ENCODE measurements around the gene CACNG3. TPM values are rescaled to one million over a fixed set of nuclear protein-coding genes. Genes with fewer than 3 reads are reported as not detected.

CACNG3 gene
- total RNA-seq, 1 donor: not detected

DNA sequence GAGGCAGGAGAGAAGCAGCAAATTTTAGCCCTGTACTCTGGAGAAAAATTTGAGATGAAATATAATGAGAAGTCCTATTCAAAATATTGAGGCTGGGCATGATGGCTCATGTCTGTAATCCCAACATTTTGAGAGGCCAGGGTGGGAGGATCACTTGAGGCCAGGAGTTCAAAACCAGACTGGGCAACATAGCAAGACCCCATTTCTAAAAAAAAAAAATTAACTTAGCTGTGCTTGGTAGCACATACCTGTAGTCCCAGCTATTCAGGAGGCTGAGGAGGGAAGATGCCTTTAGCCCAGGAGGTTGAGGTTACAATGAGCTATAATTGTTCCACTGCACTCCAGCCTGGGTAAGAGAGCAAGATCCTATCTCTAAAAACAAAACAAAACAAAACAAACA is 103.4 kb downstream of the CACNG3 start:
- H3K9me3 ChIP-seq (ENCODE audit: low read depth, low read length): no peaks in the 10 kb centered on the region
- TF ChIP-seq, protein P1, sequence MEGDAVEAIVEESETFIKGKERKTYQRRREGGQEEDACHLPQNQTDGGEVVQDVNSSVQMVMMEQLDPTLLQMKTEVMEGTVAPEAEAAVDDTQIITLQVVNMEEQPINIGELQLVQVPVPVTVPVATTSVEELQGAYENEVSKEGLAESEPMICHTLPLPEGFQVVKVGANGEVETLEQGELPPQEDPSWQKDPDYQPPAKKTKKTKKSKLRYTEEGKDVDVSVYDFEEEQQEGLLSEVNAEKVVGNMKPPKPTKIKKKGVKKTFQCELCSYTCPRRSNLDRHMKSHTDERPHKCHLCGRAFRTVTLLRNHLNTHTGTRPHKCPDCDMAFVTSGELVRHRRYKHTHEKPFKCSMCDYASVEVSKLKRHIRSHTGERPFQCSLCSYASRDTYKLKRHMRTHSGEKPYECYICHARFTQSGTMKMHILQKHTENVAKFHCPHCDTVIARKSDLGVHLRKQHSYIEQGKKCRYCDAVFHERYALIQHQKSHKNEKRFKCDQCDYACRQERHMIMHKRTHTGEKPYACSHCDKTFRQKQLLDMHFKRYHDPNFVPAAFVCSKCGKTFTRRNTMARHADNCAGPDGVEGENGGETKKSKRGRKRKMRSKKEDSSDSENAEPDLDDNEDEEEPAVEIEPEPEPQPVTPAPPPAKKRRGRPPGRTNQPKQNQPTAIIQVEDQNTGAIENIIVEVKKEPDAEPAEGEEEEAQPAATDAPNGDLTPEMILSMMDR (IDR thresholded peaks at IDR 0.05; ENCODE audit: extremely low read depth, low read depth, low read length): no peak
- no peak for DNase-seq (ENCODE audit: insufficient read length, low spot score, missing footprints)

DNA sequence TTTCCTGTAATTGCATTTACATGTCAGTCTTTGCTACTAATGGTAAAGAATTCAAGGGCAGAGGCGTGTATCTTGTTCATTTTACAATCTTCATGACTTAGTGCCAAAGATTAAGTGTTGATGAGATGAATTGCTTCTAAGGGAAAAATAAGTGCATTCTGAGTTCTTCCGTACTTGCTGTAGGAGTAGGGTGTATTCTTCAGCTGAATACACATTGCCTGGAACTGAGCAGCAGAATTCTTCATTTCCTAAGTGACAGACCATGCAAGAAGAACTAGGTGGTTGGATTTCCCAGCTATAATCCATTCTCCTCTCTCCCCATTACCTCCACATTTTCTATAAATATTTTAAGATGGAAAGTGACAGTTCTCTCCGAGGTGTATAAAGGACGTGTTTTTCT is 104.8 kb downstream of the CACNG3 start:
- Histone ChIP-seq H4K20me1 (ENCODE audit: insufficient read depth, low read length) (no peaks in the 10 kb centered on the region), H3K27me3 (ENCODE audit: insufficient read depth, low read length) (no peaks in the 10 kb centered on the region), H3K9me3 (ENCODE audit: low read depth, low read length) (no peaks in the 10 kb centered on the region), H2AFZ (ENCODE audit: low read length) (no peak overlapping the region), H3K4me2 (ENCODE audit: insufficient read depth, low read length) (no peak overlapping the region), H3K36me3 (ENCODE audit: insufficient read depth, low read length) (no peaks in the 10 kb centered on the region), H3K4me3 (ENCODE audit: insufficient read depth, low read length) (no peak overlapping the region), H3K79me2 (ENCODE audit: insufficient read depth, low read length) (no peaks in the 10 kb centered on the region), H3K27ac (ENCODE audit: low read depth, low read length) (no peak overlapping the region), H3K4me1 (ENCODE audit: insufficient read depth, low read length) (no peaks in the 10 kb centered on the region)
- DNase-seq (ENCODE audit: insufficient read length, low spot score, missing footprints): no peak
- TF ChIP-seq, protein P1 (IDR thresholded peaks at IDR 0.05; ENCODE audit: extremely low read depth, low read depth, low read length): no peak

More for the DNA sequence above, 103.4 kb downstream of the CACNG3 start:
- Histone ChIP-seq H3K36me3 (ENCODE audit: insufficient read depth, low read length) (no peaks in the 10 kb centered on the region), H3K4me2 (ENCODE audit: insufficient read depth, low read length) (no peak overlapping the region), H4K20me1 (ENCODE audit: insufficient read depth, low read length) (no peaks in the 10 kb centered on the region), H3K27ac (ENCODE audit: low read depth, low read length) (no peak overlapping the region), H3K4me1 (ENCODE audit: insufficient read depth, low read length) (no peaks in the 10 kb centered on the region), H3K4me3 (ENCODE audit: insufficient read depth, low read length) (no peak overlapping the region), H2AFZ (ENCODE audit: low read length) (no peak overlapping the region), H3K79me2 (ENCODE audit: insufficient read depth, low read length) (no peaks in the 10 kb centered on the region), H3K27me3 (ENCODE audit: insufficient read depth, low read length) (no peaks in the 10 kb centered on the region)

DNA sequence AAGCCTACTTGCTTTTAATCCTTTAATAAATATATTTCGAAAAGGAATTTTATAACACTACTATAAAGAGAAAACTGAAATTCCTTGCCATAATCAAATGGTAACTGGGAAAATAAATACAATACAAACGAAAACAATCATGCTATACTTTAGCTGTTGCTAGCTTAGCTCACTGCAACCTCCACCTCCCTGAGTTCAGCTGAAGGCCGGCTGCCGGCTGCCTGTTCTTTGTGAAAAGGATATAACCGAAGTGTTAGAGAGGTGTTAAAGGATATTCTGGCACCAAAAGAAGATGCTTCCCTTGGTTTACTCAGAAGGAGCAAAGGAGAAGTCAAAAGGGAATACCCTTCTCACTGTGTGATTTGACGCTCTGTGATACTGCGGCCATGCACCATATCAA is 108.5 kb downstream of the CACNG3 start:
- no peaks in the 10 kb centered on the region for H3K36me3 ChIP-seq (ENCODE audit: insufficient read depth, low read length)
- no peak overlapping the region for H3K27ac ChIP-seq (ENCODE audit: low read depth, low read length)
- H3K27me3 ChIP-seq (ENCODE audit: insufficient read depth, low read length): no peaks in the 10 kb centered on the region
- no peak overlapping the region for H3K4me2 ChIP-seq (ENCODE audit: insufficient read depth, low read length)
- H3K4me1 ChIP-seq (ENCODE audit: insufficient read depth, low read length): no peaks in the 10 kb centered on the region
- no peak overlapping the region for H2AFZ ChIP-seq (ENCODE audit: low read length)
- no peak for DNase-seq (ENCODE audit: insufficient read length, low spot score, missing footprints)
- no peak overlapping the region for H3K4me3 ChIP-seq (ENCODE audit: insufficient read depth, low read length)
- TF ChIP-seq, protein P1 (IDR thresholded peaks at IDR 0.05; ENCODE audit: extremely low read depth, low read depth, low read length): no peak
- H4K20me1 ChIP-seq (ENCODE audit: insufficient read depth, low read length): no peaks in the 10 kb centered on the region
- no peaks in the 10 kb centered on the region for H3K9me3 ChIP-seq (ENCODE audit: low read depth, low read length)
- no peaks in the 10 kb centered on the region for H3K79me2 ChIP-seq (ENCODE audit: insufficient read depth, low read length)

DNA sequence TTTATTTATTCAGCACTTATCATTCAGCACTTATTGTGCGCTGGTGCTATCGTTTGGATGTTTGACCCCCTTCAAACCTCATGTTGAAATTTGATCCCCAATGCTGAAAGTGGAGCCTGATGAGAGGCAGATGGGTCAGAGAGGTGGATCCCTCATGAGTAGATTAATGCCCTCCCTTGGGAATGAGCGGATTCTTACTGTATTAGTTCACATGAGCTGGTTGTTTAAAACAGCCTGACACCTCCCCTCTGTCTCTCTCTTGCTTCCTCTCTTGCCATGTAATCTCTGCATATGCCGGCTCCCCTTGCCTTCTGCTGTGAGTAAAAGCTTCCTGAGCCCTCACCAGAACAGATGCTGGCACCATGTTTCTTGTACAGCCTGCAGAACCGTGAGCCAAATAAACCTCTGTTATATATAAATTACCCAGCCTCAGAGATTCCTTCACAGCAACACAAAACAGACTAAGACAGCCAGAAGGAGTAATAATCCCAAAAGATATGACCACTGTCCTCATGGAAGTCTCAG is 111.1 kb downstream of the CACNG3 start:
- H3K4me2 ChIP-seq (ENCODE audit: insufficient read depth, low read length): no peak overlapping the region
- no peaks in the 10 kb centered on the region for H4K20me1 ChIP-seq (ENCODE audit: insufficient read depth, low read length)
- H3K27me3 ChIP-seq (ENCODE audit: insufficient read depth, low read length): no peaks in the 10 kb centered on the region
- H3K79me2 ChIP-seq (ENCODE audit: insufficient read depth, low read length): no peaks in the 10 kb centered on the region
- no peak overlapping the region for H3K4me3 ChIP-seq (ENCODE audit: insufficient read depth, low read length)
- no peak overlapping the region for H2AFZ ChIP-seq (ENCODE audit: low read length)
- H3K9me3 ChIP-seq (ENCODE audit: low read depth, low read length): peaks cover 2% of the 10 kb centered on the region
- TF ChIP-seq, protein P1 (IDR thresholded peaks at IDR 0.05; ENCODE audit: extremely low read depth, low read depth, low read length): no peak
- no peak for DNase-seq (ENCODE audit: insufficient read length, low spot score, missing footprints)
- H3K27ac ChIP-seq (ENCODE audit: low read depth, low read length): no peak overlapping the region
- H3K4me1 ChIP-seq (ENCODE audit: insufficient read depth, low read length): no peaks in the 10 kb centered on the region
- H3K36me3 ChIP-seq (ENCODE audit: insufficient read depth, low read length): no peaks in the 10 kb centered on the region

All from osteoblast (primary cell).